Inflammatory macrophage treated with lipopolysaccharide for 1 hour (primary cell): ENCODE measurements around the gene PUS7.
"Not testable (repeated sequence)": the region's sequence is repeated elsewhere in the genome, so short reads cannot be mapped to it uniquely, and the experiment has no call there.

Source experiments
- DNase-seq, 2 donors: peaks; one replicate each; pipeline ENCODE4 v3.0.0-alpha.2; 2020 to 2022

Gene PUS7

DNA sequence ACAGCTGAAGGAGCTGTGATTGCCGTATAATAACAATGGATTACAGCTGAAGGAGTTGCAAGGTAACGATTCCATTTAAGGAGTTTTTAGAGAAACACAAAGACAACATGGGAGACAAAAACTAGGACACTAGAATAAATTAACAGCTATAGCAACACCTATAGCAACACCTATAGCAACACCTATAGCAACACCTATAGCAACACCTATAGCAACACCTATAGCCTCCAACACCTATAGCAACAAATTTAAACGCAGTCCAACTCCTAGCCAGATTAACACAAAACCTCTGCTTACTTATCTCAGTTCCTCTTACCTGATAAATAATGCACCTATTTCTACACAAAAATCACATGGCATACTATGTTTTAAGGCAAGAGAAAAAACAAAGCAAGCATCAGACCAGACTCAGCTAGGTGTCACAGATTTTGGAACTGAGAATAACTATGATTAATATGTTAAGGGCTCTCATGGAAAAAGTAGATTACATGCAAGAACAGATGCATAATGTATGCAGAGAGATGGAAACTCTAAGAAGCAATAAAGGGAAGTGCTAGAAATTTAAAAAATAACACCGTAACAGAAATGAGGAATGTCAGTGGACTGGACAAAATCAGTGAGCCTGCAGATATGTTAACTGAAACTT, 77.6 kb downstream of the PUS7 start:
- no peak for DNase-seq

- DNase-seq = not testable (repeated sequence)
These were observed 79.9 kb downstream of the PUS7 start for GRCh38 chr7:105442214-105442613.

DNA sequence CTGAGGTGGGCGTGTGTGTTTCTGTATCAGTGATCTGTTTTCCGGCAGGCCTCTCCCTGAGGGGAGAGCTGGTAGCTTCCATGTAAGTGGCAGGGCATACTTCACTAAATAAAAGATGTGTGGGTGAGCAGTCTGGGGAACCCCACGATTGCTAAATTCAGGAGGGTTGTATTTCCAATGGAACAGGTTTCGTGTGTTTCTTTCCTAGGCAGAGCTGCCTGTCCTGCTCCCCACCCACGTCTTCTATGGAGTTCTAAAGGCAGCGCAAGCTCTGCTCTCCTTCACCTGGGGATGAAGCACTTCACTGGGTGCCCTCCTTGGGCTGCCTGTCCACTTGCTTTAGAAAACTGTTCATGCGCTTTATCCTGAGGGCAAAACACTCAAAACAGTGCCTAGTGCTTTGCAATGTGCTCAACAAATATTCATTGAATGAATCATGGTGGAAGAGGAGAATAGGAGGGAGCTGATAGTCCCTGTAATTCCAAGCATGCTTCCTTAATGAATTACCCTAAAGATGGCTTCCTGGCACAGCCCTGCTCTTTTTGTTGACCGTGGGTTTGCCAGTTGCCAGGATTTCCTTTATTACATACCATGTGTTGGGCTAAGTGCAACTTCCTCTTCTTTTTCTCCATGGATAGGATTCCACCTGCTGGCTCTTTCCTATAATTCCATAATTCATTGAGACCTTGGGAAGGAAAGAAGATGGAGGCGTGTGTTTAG, 82.7 kb downstream of the PUS7 start:
- peak; percentile 40 to 65 for DNase-seq

- no peak for DNase-seq
These were observed 83.3 kb downstream of the PUS7 start for GRCh38 chr7:105438847-105439173.

- DNase-seq = no peak
These were observed 83.8 kb downstream of the PUS7 start for GRCh38 chr7:105438254-105438653.

GRCh38 chr7:105437356-105437755, 84.7 kb downstream of the PUS7 start:
- peak in 1 of 2 donors; percentile 12 for DNase-seq

DNA sequence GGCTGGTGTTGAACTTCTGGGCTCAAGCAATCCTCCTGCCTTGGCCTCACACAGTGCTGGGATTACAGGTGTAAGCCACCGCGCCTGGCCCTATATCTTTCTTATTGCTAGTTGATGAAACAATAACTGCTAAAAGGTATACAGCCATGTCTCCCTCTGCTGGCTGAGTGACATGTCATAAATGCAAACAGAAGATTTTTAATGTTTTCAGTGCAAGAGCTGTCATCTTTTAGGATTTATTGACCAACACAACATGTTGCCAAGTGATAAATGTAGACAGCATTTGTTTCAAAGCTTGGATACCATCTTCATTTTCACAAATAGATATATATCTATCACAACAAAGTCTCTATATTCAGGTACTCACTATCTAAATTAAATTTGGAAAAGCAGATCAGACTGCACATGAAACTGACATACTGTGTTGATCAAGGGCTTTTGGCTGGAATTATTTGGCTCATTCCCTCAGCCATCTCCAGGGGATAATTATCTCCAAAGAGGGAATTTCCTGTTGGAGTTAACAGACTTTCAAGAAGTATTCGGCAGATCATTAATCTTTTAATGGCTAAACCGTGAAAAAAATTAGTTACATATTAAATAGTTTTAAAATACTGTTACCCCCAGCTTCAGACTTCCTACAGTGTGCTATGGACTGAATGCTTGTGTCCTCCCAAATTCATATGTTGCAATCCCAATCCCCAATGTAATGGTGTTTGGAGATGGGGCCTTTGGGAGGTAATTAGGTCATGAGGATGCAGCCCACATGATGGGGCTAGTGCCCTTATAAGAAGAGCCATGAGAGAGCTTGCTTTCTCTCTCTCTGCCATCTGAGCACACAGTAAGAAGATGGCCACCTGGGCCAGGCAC, 92.1 kb downstream of the PUS7 start:
- peak in 1 of 2 donors; percentile 14 for DNase-seq

DNA sequence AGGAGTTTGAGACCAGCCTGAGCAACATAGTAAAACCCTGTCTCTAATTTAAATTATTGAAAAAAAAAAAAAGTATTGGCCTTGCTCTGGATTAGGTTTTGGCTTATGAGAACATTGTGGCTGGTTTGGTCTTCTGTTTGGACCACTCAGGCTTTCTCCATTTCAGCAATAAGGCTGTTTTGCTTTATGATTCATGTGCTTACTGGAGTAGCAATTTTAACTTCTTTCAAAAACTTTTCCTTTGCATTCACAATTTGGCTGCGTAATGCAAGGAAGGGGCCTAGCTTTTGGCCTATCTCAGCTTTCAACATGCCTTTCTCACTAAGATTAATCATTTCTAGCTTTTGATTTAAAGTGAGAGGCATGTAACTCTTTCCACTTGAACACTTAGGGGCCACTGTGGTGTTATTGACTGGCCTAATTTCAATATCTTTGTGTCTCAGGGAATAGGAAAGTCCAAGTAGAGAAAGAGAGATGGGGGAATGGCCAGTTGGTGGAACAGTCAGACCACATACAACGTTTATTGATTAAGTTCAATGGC, 95.4 kb downstream of the PUS7 start:
- DNase-seq = no peak

GRCh38 chr7:105423987-105424386, 98.1 kb downstream of the PUS7 start:
- no peak for DNase-seq

GRCh38 chr7:105413887-105414437, 108.1 kb downstream of the PUS7 start:
- no peak for DNase-seq

DNA sequence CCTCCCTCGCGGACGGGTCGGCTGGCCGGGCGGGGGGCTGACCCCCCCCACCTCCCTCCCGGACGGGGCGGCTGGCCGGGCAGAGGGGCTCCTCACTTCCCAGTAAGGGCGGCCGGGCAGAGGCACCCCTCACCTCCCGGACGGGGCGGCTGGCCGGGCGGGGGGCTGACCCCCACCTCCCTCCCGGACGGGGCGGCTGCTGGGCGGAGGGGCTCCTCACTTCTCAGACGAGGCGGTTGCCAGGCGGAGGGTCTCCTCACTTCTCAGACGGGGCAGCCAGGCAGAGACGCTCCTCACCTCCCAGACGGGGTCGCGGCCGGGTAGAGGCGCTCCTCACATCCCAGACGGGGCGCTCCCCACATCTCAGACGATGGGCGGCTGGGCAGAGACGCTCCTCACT, 111.3 kb downstream of the PUS7 start:
- DNase-seq = not testable (repeated sequence)

DNA sequence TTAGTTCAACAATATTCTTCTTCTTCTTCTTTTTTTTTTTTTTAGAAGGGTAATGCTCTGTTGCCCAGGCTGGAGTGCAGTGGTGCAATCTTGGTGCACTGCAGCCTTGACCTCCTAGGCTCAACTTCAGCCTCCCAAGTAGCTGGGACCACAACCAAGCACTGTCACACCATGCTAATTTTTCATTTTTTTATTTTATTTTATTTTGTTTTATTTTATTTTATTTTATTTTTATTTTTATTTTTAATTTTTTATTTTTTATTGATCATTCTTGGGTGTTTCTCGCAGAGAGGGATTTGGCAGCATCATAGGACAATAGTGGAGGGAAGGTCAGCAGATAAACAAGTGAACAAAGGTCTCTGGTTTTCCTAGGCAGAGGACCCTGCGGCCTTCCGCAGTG, 112.3 kb downstream of the PUS7 start:
- DNase-seq = not testable (repeated sequence)

DNA sequence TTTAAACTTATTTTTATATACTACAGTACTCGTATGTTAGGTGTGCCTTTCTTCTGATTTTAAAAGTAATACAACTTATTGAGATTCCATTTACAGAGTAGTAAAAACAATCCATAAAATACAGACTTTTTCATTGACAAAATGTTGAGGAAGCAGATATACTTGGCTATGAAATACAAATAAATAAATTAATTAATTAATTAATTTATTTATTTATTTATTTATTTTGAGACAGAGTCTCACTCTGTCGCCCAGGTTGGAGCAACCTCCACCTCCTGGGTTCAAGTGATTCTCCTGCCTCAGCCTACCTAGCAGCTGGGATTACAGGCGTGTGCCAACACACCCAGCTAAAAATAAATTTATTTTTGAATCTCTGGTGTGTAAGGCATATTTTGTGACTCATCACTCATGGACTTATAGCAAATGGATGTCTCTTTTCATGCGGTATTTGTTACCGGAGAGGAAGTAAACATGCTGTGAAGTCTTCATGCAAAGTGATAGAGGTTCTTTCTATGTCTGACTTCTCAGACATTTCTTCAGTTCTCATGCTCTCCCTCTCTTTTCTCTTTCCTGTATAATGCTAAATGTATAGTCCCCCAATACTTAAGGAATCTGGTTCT, 113.2 kb downstream of the PUS7 start:
- DNase-seq = no peak
